Renal cortex interstitium (tissue), 11 donors: Measurements from ENCODE around the gene DSCAML1. TPM values are rescaled to one million over a fixed set of nuclear protein-coding genes. Genes with fewer than 3 reads are reported as not detected.
A peak's percentile ranks its signal among the peaks of the same experiment; 100 is the strongest.

Experiments used
- DNase-seq, 11 donors: peaks; one replicate each; pipeline ENCODE4 v3.0.0-alpha.2; 2013; ENCODE audit warnings: low read depth in 9 of 11, low spot score in 4 of 11; ENCODE audit errors: extremely low read depth in 1 of 11
- polyA plus RNA-seq, 3 donors: library from polyadenylated mRNA; unstranded; fragments of 120-200 nt; gene quantifications; one replicate each; pipeline ENCODE4 v1.2.1, GENCODE V29; 2013; ENCODE audit not compliant: insufficient read length in 3 of 3

The DSCAML1 gene
- polyA plus RNA-seq, 3 donors, result 2.7 to 4.4 (median 3.0) TPM

DNA sequence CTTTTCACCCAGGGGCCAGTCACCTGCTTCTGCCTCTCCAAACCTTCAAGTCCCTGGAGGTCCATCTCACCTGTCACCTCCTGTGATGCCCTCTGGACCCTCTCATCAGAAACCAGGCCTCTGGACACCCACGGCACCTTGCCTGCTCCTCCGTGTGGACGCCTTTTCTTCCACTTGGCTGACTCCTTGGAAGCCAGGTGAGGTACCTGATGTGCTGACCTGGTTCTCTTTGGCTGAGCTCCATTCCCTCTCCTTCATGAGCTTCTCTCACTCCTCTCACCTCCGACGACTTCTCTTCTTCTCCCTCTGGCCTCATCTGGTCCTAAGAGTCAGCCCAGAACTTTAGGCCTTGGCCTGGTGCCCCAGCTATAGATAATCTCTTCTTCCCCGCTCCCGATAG, 370.1 kb downstream of the DSCAML1 start:
- no peak for DNase-seq

- peak; percentile 33 to 68 (median 52) for DNase-seq
These were observed 370.7 kb downstream of the DSCAML1 start for GRCh38 chr11:117426297-117426685.

GRCh38 chr11:117425679-117426296, 371.2 kb downstream of the DSCAML1 start:
- DNase-seq, result no peak

DNA sequence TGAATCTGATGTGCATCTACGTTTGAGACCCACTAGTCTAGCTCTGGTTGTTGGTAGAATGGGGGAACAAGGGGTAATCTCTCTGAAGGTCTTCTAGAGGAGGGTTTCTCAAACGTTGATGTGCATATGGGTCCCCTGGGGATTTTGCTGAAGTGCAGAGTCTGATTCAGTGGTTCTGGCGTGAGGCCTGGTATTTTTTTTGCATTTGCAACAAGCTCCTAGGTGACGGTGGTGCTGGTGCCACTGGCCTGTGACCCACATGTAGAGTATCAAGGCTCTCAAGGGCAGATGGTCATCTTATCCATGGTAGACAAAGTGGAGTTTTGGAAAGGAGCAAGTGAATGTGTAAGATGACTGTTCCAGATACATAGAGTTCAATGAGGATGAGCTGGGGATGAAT, 372.2 kb downstream of the DSCAML1 start:
- no peak for DNase-seq

DNA sequence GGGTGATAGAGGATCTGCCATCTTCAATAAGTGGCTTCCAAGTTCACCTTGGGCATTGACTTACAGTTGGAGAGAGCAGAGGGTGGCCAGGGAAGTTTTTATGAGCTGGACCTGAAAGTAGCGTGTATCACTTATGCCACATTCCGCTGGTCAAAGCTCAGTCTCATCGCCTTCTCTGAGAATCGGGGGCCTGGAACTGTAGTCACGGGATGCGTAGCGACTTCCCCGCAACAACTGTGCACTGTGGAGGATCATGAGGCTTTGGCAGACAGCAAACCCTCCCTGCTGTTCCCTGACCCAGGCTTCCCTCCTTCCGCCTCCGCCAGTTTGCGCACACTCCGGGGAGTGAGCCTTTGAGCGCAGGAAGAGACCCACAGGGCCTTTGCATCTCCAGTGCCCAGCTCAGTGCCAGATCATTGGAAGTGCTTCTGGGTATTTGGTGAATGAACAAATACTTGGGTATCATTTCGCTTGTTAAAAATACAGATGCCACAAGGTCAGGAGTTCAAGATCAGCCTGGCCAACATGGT, 373.9 kb downstream of the DSCAML1 start:
- DNase-seq, result no peak

DNA sequence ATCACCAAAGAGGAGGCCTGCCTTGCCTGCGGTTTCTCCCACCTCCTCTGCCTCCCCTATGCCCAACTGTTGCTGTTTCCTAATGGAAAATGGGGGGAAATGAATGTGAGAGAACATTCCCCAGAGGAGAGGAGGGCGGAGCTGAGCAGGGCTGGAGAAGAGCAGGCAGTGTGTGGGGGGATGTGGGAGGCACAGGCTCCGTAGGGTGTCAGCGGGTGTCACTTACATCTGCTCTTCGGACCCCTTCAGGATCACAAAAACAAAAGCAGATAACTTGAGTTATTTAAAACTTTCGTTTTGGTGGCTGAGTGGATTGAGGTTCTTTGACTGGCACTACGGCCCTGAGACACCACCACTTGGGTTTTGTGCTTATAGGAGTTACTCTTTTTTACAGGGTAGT, 375.5 kb downstream of the DSCAML1 start:
- DNase-seq, result peak in 1 of 11 donors; percentile 15

DNA sequence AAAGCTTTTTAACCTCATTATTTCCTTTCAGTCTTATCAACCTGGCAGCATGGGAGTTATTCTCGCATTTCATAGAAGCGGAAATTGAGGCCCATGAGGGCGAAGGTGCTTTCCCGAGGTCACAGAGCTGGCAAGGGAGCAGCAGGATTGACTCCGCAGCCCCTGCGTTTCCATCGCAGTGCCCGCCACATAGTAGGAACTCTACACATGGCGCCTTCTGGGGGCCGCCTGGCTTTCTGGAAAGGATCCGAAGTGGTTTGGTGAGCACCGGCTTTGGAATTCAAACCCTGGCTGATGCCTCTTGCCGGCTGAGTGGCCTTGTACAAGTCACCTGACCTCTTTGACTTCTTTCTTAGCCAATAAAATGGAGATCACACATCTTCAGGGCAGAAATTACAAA, 376.0 kb downstream of the DSCAML1 start:
- DNase-seq, result no peak

DNA sequence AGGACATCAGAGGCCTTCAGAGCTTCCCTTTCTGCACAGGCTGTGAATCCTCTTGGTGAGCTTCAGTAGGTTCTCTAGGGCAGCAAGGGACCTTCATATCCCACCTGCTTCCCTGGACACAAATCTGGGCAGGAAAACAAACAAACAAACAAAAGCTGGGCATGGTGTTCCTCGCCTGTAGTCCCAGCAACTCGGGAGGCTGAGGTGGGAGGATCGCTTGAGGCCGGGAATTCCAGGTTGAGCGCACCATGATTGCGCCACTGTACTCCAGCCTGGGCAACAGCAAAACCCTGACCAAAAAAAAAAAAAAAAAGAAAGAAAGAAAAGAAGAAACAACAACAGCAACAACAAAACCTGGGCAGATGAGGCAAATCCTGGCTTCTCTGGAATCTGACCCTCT, 376.4 kb downstream of the DSCAML1 start:
- DNase-seq, result no peak

GRCh38 chr11:117420143-117420485, 376.9 kb downstream of the DSCAML1 start:
- DNase-seq, result no peak

DNA sequence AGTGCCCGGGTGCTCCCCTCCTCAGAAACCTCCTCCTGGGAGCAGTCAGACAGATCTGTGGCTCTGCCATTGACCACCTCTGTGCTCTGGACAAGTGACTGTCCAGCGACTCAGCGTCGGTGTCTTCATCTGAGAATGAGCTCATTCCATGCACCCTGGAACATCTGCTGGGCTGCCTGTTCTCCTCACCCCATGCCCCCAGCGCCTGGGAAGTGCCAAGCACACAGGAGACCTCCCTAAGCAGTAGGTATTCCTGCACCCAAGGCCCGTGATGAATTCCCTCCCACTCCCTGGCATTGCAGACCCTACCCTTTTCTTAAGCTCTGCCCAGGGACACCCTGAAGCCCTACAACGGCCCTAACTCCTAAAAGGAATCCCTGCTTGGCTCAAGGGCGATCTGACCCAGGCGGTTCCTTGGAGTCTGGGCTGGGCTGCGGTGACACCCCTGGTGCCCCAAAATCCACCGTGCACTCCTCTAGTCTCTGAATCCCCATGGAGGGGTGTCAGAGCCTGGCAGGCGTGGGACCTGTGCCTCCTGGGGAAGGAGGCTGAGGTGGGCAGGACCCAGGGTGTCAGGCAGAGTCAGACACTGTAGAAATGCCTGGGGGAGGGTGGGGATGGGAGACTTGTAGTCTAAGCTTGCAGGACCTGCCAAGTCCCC, 377.4 kb downstream of the DSCAML1 start:
- no peak for DNase-seq

DNA sequence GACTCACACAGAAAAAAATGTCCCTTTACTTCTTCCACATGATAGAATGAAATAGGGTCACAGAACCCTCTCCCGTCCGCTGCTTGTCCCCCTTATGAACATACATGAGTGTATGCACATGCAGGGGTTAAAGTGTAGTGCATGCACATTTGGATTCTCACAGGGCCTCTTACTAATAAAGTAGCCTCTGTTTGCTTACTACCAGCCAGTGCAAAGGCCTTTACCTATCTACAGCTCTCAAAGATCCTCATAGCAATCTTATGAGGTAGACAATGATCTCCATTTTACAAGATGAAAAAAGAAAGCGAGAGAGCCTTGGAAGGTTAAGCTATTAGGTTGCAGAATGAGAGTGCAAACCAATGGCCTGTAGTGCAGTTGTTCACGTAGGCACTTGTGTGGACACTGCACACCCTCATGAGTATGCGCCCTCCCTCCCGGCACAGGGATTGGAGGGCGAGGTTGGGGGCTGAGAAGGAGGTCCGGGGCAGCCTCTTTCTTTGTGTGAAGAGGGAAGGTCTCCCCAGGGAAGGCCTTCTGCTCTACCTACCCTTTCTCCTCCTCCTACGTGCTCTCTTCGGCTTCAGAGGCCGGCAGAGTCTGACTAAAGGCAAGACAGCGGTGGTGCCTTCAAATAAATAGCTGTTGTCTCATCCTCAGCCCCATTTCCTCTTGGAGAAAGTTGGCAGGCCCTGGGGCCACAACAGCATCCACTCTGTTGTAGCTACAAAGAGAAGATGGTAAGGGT, 378.1 kb downstream of the DSCAML1 start:
- no peak for DNase-seq

DNA sequence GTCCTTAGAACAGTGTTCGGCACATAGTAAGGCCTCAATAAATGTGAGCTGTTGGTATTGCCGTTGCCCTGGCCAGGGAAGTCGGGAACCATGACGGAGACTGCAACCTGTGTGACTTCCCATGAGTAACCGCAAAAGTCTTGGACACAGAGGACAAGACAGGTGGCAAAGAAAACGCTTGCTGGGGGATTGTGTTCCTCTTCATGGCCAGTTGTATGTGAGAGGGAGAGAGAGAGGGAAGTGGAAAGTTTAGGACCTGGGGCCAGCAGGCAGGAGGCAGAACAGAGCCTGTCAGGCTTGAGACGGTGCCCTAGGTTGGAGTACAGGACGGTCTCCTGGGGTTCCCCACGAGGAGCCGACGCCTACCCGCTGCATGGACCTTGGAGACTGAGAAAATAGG, 379.2 kb downstream of the DSCAML1 start:
- DNase-seq, result no peak

DNA sequence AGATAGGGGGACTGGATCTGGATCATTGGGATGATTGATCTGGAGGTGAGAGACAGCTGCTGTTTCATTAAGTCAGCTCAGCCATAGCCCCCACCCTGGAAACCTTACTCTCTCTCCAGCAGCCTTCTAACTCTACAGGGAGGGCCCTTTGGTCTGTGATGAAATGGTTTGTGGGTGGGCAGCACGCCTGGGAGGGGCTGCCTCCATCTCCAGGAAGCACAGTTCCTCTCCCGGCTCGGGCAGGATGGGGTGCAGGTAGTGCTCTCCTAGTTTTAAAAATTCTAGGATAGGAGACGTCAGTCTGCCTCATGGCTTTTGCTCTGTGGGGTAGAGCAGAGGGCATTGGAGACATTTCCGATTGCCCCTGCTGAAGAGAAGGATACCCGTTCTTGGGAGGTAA, 379.7 kb downstream of the DSCAML1 start:
- DNase-seq, result no peak

DNA sequence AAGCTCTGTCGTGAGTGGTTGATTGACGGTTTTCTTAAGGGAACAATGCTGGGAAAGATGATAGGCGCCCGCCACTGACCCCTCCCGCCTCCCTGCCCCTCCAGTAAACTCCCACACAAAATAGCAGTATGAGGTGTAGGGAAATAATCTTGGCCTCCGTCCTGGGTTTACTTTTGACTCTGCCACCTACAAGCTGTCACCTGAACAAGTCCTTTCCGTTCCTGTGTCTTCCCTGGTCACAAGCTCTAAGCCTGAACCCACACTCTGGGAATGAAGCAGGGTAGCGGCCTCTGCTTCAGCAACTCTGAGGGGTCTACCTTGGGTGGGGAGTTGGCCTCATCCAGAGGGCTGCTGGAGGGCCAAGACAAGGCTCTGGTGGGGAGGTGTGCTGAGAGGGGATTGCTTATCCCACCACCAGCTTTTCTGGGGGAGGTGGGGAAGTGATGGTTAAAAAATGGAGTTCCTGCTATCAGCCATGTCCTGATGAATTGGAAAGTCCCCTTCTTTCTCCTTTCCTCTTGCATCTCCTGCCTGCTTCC, 381.6 kb downstream of the DSCAML1 start:
- no peak for DNase-seq

GRCh38 chr11:117414724-117415123, 382.3 kb downstream of the DSCAML1 start:
- DNase-seq, result no peak

GRCh38 chr11:117413616-117414015, 383.4 kb downstream of the DSCAML1 start:
- DNase-seq, result no peak

DNA sequence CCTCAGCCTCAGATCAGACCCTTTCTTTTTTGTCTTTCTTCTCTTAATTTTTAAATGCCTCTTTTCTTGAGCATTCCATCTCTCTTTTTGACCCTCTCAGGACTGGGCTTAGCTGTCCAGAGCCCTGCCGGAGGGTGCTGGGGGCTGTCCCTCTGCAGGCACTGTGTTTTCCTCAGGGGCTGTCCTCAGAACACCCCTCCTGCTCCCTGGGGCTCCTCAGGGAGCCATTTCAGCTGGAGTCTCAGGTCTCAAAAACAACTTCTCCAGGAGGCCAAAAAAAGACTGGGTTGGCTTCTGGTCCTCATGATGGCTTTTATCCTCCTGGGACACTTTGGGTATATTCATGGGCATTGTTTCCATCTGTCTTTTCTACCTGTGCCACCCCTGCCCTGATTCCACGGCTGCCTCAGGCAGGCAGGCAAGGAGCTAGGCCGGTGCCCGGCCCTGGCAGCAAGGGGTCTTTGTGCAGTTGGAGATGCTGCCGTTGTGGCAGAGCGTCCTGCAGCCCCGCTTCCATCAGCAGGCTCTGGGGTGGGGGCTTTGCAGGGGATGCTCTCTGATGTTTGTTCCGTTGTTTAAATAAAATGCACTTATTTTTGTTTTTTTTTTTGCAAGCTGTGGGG, 384.3 kb downstream of the DSCAML1 start:
- no peak for DNase-seq

GRCh38 chr11:117412176-117412575, 384.8 kb downstream of the DSCAML1 start:
- DNase-seq, result no peak

DNA sequence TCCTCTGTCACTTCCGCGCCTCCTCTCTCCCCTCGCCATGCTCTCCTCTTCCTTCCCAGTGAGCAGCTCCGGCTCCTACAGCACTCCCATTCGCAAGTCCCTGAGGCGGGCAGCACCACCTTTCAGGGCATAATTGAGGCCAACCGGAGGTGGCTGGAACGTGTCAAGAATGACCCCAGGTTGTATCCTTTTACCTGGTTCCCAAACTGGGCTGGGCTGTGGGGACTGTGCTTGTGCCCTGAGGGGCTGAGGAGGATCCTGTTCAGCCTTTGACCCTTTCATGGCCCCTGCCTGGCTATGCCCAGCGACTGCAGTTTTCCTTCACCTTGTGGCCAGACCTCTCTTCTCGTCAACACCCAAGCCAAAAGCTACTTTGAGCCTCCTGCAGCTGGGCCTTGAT, 385.3 kb downstream of the DSCAML1 start:
- no peak for DNase-seq
